ENCODE results near the gene EXD3. TPM values are rescaled to one million over a fixed set of nuclear protein-coding genes. Genes with fewer than 3 reads are reported as not detected.

EXD3 gene
- total and polyA plus RNA-seq, 2 of the 13 experiments (the other 11 are each of a cell fraction or from before 2014, with no cell fraction given), result 2.7 to 4.8 TPM

- TF ChIP-seq, protein P1, sequence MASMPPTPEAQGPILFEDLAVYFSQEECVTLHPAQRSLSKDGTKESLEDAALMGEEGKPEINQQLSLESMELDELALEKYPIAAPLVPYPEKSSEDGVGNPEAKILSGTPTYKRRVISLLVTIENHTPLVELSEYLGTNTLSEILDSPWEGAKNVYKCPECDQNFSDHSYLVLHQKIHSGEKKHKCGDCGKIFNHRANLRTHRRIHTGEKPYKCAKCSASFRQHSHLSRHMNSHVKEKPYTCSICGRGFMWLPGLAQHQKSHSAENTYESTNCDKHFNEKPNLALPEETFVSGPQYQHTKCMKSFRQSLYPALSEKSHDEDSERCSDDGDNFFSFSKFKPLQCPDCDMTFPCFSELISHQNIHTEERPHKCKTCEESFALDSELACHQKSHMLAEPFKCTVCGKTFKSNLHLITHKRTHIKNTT (CRISPR knock-in tag; IDR thresholded peaks at IDR 0.05), result no peak
- TF ChIP-seq ZNF574 (CRISPR knock-in tag; IDR thresholded peaks at IDR 0.05) (0 out of 2 replicates have a peak, but pooled peaks have one; percentile 9), KAT7 (CRISPR knock-in tag; IDR thresholded peaks at IDR 0.05; ENCODE audit: borderline replicate concordance) (no peak), ZFP36 (IDR thresholded peaks at IDR 0.05; ENCODE audit: borderline replicate concordance, low read depth, low read length, partially characterized antibody) (no peak), PHB2 (IDR thresholded peaks at IDR 0.05; ENCODE audit: partially characterized antibody) (no peak), ZIK1 (CRISPR knock-in tag; IDR thresholded peaks at IDR 0.05; ENCODE audit: borderline replicate concordance, low read depth) (no peak), BCL6 (CRISPR knock-in tag; IDR thresholded peaks at IDR 0.05) (no peak), ATF5 (CRISPR knock-in tag; IDR thresholded peaks at IDR 0.05; ENCODE audit: low read depth) (no peak), DR1 (CRISPR knock-in tag; IDR thresholded peaks at IDR 0.05) (peak; percentile 86), LCORL (IDR thresholded peaks at IDR 0.05) (no peak), LCORL (CRISPR knock-in tag; IDR thresholded peaks at IDR 0.05) (no peak), RXRA (CRISPR knock-in tag; IDR thresholded peaks at IDR 0.05) (no peak), CHD4 (IDR thresholded peaks at IDR 0.05; ENCODE audit: borderline replicate concordance, low read length) (no peak), ETS1 (CRISPR knock-in tag; IDR thresholded peaks at IDR 0.05) (no peak), ZNF761 (CRISPR knock-in tag; conservative IDR thresholded peaks at IDR 0.05) (no peak), ZNF383 (CRISPR knock-in tag; IDR thresholded peaks at IDR 0.05; ENCODE audit: borderline replicate concordance) (no peak)
- TF ChIP-seq, protein P2, sequence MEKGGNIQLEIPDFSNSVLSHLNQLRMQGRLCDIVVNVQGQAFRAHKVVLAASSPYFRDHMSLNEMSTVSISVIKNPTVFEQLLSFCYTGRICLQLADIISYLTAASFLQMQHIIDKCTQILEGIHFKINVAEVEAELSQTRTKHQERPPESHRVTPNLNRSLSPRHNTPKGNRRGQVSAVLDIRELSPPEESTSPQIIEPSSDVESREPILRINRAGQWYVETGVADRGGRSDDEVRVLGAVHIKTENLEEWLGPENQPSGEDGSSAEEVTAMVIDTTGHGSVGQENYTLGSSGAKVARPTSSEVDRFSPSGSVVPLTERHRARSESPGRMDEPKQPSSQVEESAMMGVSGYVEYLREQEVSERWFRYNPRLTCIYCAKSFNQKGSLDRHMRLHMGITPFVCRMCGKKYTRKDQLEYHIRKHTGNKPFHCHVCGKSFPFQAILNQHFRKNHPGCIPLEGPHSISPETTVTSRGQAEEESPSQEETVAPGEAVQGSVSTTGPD (CRISPR knock-in tag; IDR thresholded peaks at IDR 0.05), result no peak
- TF ChIP-seq, protein P3, sequence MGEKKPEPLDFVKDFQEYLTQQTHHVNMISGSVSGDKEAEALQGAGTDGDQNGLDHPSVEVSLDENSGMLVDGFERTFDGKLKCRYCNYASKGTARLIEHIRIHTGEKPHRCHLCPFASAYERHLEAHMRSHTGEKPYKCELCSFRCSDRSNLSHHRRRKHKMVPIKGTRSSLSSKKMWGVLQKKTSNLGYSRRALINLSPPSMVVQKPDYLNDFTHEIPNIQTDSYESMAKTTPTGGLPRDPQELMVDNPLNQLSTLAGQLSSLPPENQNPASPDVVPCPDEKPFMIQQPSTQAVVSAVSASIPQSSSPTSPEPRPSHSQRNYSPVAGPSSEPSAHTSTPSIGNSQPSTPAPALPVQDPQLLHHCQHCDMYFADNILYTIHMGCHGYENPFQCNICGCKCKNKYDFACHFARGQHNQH (CRISPR knock-in tag; IDR thresholded peaks at IDR 0.05), result no peak
- TF ChIP-seq, protein P4, sequence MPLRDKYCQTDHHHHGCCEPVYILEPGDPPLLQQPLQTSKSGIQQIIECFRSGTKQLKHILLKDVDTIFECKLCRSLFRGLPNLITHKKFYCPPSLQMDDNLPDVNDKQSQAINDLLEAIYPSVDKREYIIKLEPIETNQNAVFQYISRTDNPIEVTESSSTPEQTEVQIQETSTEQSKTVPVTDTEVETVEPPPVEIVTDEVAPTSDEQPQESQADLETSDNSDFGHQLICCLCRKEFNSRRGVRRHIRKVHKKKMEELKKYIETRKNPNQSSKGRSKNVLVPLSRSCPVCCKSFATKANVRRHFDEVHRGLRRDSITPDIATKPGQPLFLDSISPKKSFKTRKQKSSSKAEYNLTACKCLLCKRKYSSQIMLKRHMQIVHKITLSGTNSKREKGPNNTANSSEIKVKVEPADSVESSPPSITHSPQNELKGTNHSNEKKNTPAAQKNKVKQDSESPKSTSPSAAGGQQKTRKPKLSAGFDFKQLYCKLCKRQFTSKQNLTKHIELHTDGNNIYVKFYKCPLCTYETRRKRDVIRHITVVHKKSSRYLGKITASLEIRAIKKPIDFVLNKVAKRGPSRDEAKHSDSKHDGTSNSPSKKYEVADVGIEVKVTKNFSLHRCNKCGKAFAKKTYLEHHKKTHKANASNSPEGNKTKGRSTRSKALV (CRISPR knock-in tag; IDR thresholded peaks at IDR 0.05), result no peak
Observed at GRCh38 chr9:137459152-137459600, 36.2 kb upstream of the EXD3 start, which contains the start of gene NSMF (continued).
